Measurements from ENCODE around the gene FAM135A. TPM values are rescaled to one million over a fixed set of nuclear protein-coding genes. Genes with fewer than 3 reads are reported as not detected.

The FAM135A gene
- total and polyA plus RNA-seq, 4 donors = 2.7 to 15.6 (median 5.8) TPM

DNA sequence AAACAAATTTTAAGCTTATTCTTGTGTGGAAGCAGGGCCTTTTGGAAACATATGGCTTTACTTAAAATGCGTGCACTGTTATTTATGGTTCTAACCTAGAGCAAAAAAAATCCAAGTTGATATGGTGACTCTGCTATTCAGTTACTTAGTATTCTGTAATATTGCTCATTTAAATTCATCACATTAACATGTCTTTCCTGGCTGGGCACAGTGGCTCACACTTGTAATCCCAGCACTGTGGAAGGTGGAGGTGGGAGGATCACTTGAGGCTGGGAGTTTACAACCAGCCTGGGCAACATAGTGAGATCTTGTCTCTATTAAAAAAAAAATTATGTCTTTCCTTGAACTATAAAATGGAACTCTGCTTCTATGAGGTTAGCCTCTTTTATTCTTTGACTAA lies 95.6 kb downstream of the FAM135A start (continued):
- TF ChIP-seq, protein P1, sequence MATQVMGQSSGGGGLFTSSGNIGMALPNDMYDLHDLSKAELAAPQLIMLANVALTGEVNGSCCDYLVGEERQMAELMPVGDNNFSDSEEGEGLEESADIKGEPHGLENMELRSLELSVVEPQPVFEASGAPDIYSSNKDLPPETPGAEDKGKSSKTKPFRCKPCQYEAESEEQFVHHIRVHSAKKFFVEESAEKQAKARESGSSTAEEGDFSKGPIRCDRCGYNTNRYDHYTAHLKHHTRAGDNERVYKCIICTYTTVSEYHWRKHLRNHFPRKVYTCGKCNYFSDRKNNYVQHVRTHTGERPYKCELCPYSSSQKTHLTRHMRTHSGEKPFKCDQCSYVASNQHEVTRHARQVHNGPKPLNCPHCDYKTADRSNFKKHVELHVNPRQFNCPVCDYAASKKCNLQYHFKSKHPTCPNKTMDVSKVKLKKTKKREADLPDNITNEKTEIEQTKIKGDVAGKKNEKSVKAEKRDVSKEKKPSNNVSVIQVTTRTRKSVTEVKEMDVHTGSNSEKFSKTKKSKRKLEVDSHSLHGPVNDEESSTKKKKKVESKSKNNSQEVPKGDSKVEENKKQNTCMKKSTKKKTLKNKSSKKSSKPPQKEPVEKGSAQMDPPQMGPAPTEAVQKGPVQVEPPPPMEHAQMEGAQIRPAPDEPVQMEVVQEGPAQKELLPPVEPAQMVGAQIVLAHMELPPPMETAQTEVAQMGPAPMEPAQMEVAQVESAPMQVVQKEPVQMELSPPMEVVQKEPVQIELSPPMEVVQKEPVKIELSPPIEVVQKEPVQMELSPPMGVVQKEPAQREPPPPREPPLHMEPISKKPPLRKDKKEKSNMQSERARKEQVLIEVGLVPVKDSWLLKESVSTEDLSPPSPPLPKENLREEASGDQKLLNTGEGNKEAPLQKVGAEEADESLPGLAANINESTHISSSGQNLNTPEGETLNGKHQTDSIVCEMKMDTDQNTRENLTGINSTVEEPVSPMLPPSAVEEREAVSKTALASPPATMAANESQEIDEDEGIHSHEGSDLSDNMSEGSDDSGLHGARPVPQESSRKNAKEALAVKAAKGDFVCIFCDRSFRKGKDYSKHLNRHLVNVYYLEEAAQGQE (IDR thresholded peaks at IDR 0.05) = no peak
- TF ChIP-seq YY1 (IDR thresholded peaks at IDR 0.05) (no peak), JUND (IDR thresholded peaks at IDR 0.05) (no peak), HNF4A (conservative IDR thresholded peaks at IDR 0.05) (no peak), NR2F2 (IDR thresholded peaks at IDR 0.05) (no peak), HNF4G (IDR thresholded peaks at IDR 0.05) (no peak)

DNA sequence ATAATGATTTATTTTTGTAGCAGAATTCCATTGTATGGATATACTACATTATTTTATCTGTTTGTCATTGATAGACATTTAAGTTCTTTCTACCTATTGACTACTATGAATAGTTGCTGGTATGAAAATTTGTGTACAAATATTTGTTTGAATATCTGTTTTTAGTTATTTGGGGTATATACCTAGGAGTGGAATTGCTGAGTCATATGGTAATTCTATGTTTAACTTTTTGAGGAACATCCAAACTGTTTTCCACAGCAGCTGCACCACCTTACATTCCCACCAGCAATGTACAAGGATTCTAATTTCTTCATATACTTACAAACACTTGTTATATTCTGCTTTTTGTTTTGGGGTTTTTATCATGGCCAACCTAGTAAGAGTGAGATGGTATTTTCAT lies 97.3 kb downstream of the FAM135A start:
- Histone ChIP-seq H3K27me3 (ENCODE audit: control insufficient read depth in 4 of 4, insufficient read depth in 4 of 4, low read length in 3 of 4) (no peaks in the 10 kb centered on the region), H3K4me1 (ENCODE audit: control insufficient read depth in 4 of 4, insufficient read depth in 4 of 4, low read length in 3 of 4) (no peaks in the 10 kb centered on the region), H3K9me3 (ENCODE audit: control insufficient read depth in 4 of 4, low read length in 3 of 4) (no peaks in the 10 kb centered on the region), H3K9ac (ENCODE audit: low read depth in 1 of 2, low read length in 2 of 2) (no peak overlapping the region), H3K27ac (ENCODE audit: low read depth in 1 of 2, low read length in 2 of 2) (no peak overlapping the region), H3K4me3 (ENCODE audit: low read depth in 1 of 3, low read length in 3 of 3) (no peak overlapping the region), H3K36me3 (ENCODE audit: control insufficient read depth in 4 of 4, insufficient read depth in 3 of 4, low read depth in 1 of 4, low read length in 3 of 4) (no peaks in the 10 kb centered on the region)
- TF ChIP-seq NR2F2 (IDR thresholded peaks at IDR 0.05) (no peak), RXRA (IDR thresholded peaks at IDR 0.05) (no peak), FOXA2 (IDR thresholded peaks at IDR 0.05) (no peak), EGR1 (IDR thresholded peaks at IDR 0.05; ENCODE audit: low read depth in 2 of 2) (no peak), SP1 (IDR thresholded peaks at IDR 0.05) (no peak), HNF4G (IDR thresholded peaks at IDR 0.05) (no peak), JUND (IDR thresholded peaks at IDR 0.05) (no peak), FOXA1 (IDR thresholded peaks at IDR 0.05) (no peak), YY1 (IDR thresholded peaks at IDR 0.05) (no peak)
- TF ChIP-seq, protein P2, sequence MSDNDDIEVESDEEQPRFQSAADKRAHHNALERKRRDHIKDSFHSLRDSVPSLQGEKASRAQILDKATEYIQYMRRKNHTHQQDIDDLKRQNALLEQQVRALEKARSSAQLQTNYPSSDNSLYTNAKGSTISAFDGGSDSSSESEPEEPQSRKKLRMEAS (IDR thresholded peaks at IDR 0.05) = no peak
- TF ChIP-seq, protein P3, sequence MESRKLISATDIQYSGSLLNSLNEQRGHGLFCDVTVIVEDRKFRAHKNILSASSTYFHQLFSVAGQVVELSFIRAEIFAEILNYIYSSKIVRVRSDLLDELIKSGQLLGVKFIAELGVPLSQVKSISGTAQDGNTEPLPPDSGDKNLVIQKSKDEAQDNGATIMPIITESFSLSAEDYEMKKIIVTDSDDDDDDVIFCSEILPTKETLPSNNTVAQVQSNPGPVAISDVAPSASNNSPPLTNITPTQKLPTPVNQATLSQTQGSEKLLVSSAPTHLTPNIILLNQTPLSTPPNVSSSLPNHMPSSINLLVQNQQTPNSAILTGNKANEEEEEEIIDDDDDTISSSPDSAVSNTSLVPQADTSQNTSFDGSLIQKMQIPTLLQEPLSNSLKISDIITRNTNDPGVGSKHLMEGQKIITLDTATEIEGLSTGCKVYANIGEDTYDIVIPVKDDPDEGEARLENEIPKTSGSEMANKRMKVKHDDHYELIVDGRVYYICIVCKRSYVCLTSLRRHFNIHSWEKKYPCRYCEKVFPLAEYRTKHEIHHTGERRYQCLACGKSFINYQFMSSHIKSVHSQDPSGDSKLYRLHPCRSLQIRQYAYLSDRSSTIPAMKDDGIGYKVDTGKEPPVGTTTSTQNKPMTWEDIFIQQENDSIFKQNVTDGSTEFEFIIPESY (IDR thresholded peaks at IDR 0.05) = no peak
- DNase-seq (ENCODE audit: low spot score) = no peak

DNA sequence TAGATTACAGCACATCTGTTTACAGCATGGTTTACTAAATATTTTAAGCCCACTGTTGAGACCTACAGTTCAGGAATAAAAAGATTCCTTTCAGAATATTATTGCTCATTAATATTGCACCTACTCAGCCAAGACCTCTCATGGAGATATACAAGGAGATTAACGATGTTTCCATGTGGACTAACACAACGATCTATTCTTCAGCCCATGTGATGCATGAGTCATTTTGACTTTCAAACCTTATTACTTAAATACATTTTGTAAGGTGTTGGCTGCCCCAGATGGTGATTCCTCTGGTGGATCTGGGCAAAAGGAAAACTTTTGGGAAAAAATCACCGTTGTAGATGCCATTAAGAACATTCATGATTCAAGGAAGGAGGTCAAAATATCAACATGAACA lies 105.4 kb downstream of the FAM135A start:
- H3K9me3 ChIP-seq (ENCODE audit: control insufficient read depth in 4 of 4, low read length in 3 of 4) = no peaks in the 10 kb centered on the region
- H3K4me3 ChIP-seq (ENCODE audit: low read depth in 1 of 3, low read length in 3 of 3) = no peak overlapping the region
- no peak overlapping the region for H3K27ac ChIP-seq (ENCODE audit: low read depth in 1 of 2, low read length in 2 of 2)
- TF ChIP-seq RXRA (IDR thresholded peaks at IDR 0.05) = no peak
- TF ChIP-seq GABPA (IDR thresholded peaks at IDR 0.05 in 1 of 2, conservative IDR thresholded peaks at IDR 0.05 in 1 of 2) = no peak
- TF ChIP-seq, protein P4, sequence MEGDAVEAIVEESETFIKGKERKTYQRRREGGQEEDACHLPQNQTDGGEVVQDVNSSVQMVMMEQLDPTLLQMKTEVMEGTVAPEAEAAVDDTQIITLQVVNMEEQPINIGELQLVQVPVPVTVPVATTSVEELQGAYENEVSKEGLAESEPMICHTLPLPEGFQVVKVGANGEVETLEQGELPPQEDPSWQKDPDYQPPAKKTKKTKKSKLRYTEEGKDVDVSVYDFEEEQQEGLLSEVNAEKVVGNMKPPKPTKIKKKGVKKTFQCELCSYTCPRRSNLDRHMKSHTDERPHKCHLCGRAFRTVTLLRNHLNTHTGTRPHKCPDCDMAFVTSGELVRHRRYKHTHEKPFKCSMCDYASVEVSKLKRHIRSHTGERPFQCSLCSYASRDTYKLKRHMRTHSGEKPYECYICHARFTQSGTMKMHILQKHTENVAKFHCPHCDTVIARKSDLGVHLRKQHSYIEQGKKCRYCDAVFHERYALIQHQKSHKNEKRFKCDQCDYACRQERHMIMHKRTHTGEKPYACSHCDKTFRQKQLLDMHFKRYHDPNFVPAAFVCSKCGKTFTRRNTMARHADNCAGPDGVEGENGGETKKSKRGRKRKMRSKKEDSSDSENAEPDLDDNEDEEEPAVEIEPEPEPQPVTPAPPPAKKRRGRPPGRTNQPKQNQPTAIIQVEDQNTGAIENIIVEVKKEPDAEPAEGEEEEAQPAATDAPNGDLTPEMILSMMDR (IDR thresholded peaks at IDR 0.05; ENCODE audit: low read depth, low read length, missing input control) = no peak
- TF ChIP-seq, protein P3 (IDR thresholded peaks at IDR 0.05) = no peak
- TF ChIP-seq, protein P2 (IDR thresholded peaks at IDR 0.05) = no peak
- TF ChIP-seq HNF4G (IDR thresholded peaks at IDR 0.05) = no peak
- no peak for TF ChIP-seq FOXA1 (IDR thresholded peaks at IDR 0.05)
- DNase-seq (ENCODE audit: low spot score) = no peak
- H3K9ac ChIP-seq (ENCODE audit: low read depth in 1 of 2, low read length in 2 of 2) = no peak overlapping the region
- H3K4me1 ChIP-seq (ENCODE audit: control insufficient read depth in 4 of 4, insufficient read depth in 4 of 4, low read length in 3 of 4) = no peaks in the 10 kb centered on the region
- WGBS = 94% methylated on average over 3 of the region's 3 CpGs
- no peaks in the 10 kb centered on the region for H3K27me3 ChIP-seq (ENCODE audit: control insufficient read depth in 4 of 4, insufficient read depth in 4 of 4, low read length in 3 of 4)
- no peaks in the 10 kb centered on the region for H3K36me3 ChIP-seq (ENCODE audit: control insufficient read depth in 4 of 4, insufficient read depth in 3 of 4, low read depth in 1 of 4, low read length in 3 of 4)

Data from liver (tissue), 9 donors.